ENCODE results near the gene XDH. TPM values are rescaled to one million over a fixed set of nuclear protein-coding genes. Genes with fewer than 3 reads are reported as not detected.

Gene XDH
- 3.2 and 11.3 TPM in 2 replicates for total RNA-seq

DNA sequence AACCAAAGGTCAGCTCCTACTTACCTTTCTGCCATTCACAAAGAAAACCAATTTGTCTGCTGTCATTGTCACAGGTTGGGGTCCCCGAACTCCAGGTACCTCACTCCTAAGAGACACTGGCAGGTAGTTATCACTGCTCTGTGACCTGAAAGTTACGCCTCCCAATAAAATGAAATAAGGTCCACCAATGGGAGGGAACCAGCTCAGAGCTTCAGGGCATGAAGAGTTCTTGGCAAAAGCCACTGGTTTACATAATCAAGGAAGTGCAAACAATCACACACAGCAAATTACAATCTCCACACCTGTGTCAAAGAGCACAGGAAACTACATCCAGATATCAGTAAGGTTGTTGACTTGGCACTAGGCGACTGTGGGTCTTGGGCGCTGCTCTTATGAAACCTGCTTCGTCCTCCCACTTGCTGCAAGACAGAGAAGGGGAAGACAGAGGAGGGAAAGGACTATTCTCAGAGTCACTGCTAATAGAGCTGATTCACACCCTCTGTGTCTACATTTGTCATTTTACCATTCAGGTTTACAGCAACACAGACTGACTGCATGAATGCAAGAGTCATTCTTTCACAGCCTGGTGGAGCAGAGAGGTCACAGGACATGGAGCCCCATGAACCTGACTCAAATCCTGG lies at the start of gene XDH:
Gene XDH (minus strand): TSS at position 142 of the 641 bp plus-strand sequence. CDS start 76 bp downstream, at position 66.

Other genes starting within 250 kb of the XDH start
- 2.2 and 6.8 TPM in 2 replicates for gene CAPN14, start 197.2 kb downstream of the XDH start, total RNA-seq
- gene EHD3, start 180.6 kb downstream of the XDH start, total RNA-seq: 2.7 and 3.6 TPM in 2 replicates
- not detected in 2 replicates for gene SRD5A2, start 166.2 kb upstream of the XDH start, total RNA-seq